A549 (cell line): ENCODE measurements around the gene CCDC80. TPM values are rescaled to one million over a fixed set of nuclear protein-coding genes. Genes with fewer than 3 reads are reported as not detected.
A peak's percentile ranks its signal among the peaks of the same experiment; 100 is the strongest.

Experiments
- ATAC-seq, 2 experiments: fragments of 200-7000 bp in 1 of 2; fragments of >200 bp in 1 of 2; cut with Nextera tagmentation in 1 of 2; cut with Tn5 transposase in 1 of 2; 3 replicates each; pipeline versions ENCODE4 v1.8.0 to v1.9.1; 2018 to 2020; ENCODE audit warnings: mild to moderate bottlenecking in 1 of 2, moderate library complexity in 1 of 2
- CTCF ChIA-PET: fragments of 300-600 bp; sonication (Branson Sonifier 250); formaldehyde crosslinking; extraction: SDS; loops from one replicate; lab custom pipeline; 2021; ENCODE audit warnings: antibody characterized with exemption, inconsistent platforms; lab: Yijun Ruan, JAX
- POLR2A ChIA-PET: fragments of 350-600 bp; formaldehyde crosslinking; extraction: SDS; loops from one replicate; lab custom pipeline; 2021; ENCODE audit warnings: antibody characterized with exemption, inconsistent platforms; lab: Yijun Ruan, JAX
- DNase-seq, 2 experiments: peaks; one replicate each; pipeline versions ENCODE4 v3.0.0 to v3.0.0-alpha.2; 2011 to 2016; ENCODE audit warnings: low read depth in 1 of 2, low spot score in 1 of 2
- FAIRE-seq: peaks from 2 replicates; lab custom pipeline; 2011; peaks lifted over from hg19 to GRCh38; lab: Jason Lieb, UNC
- H3K27ac ChIP-seq, 2 experiments: fragments of >200 bp; sonication (Bioruptor Twin); formaldehyde crosslinking; 3 replicates each; pipeline ENCODE4 v1.5.1; 2016 to 2017
- H3K4me1 ChIP-seq: fragments of >200 bp; sonication (Bioruptor Twin); formaldehyde crosslinking; 3 replicates; pipeline ENCODE4 v1.6.1; 2016
- H3K4me2 ChIP-seq: fragments of >200 bp; sonication (Bioruptor Twin); formaldehyde crosslinking; 3 replicates; pipeline ENCODE4 v1.6.1; 2016
- H3K4me3 ChIP-seq: fragments of >200 bp; sonication (Bioruptor Twin); formaldehyde crosslinking; 3 replicates; pipeline ENCODE4 v1.5.1; 2016
- H3K9me3 ChIP-seq: fragments of >200 bp; sonication (Bioruptor Twin); formaldehyde crosslinking; 3 replicates; pipeline ENCODE4 v1.6.1; 2016
- BHLHE40 ChIP-seq: IDR thresholded peaks from 2 replicates; pipeline ENCODE4 v1.6.1; 2012; ENCODE audit warnings: low read depth, low read length, inconsistent platforms
- CEBPB ChIP-seq, 2 experiments: fragments of >200 bp in 1 of 2; sonication (Bioruptor Twin) in 1 of 2; formaldehyde crosslinking in 1 of 2; IDR thresholded peaks; 2 replicates each; pipeline ENCODE4 v1.6.1; 2012 to 2016
- EHMT2 ChIP-seq: fragments of 200-600 bp; sonication (generic); IDR thresholded peaks from 2 replicates; pipeline ENCODE4 v1.6.1; 2016; ENCODE audit warnings: antibody characterized with exemption, low read depth, mild to moderate bottlenecking, moderate library complexity
- FOSL2 ChIP-seq, 2 experiments: fragments of 450-650 bp in 1 of 2; fragments of >200 bp in 1 of 2; sonication (Bioruptor Twin) in 1 of 2; formaldehyde crosslinking; IDR thresholded peaks; 2 replicates each; pipeline versions ENCODE4 v1.5.0 to v1.6.1; 2016 to 2020; ENCODE audit warnings: mild to moderate bottlenecking in 1 of 2, moderate library complexity in 1 of 2
- HEYL ChIP-seq: fragments of 250-450 bp; sonication (Bioruptor Pico); IDR thresholded peaks from 2 replicates; pipeline ENCODE4 v1.8.0; 2021; ENCODE audit warnings: mild to moderate bottlenecking, moderate library complexity
- HOXB5 ChIP-seq: fragments of 250-450 bp; sonication (Bioruptor Pico); IDR thresholded peaks from 2 replicates; pipeline ENCODE4 v1.5.0; 2020; ENCODE audit warnings: mild to moderate bottlenecking, moderate library complexity
- JUN ChIP-seq, 2 experiments: fragments of >200 bp; sonication (Bioruptor Twin); formaldehyde crosslinking; IDR thresholded peaks; 2 replicates in 1 of 2; 3 replicates in 1 of 2; pipeline ENCODE4 v1.6.1; 2016 to 2017
- JUNB ChIP-seq: fragments of >200 bp; sonication (Bioruptor Twin); formaldehyde crosslinking; IDR thresholded peaks from 2 replicates; pipeline ENCODE4 v1.6.1; 2016
- NFE2L2 ChIP-seq: fragments of 150-350 bp; conservative IDR thresholded peaks from 2 replicates; pipeline ENCODE4 v1.6.1; 2014; ENCODE audit warnings: low read length
- NPAS2 ChIP-seq: fragments of 250-450 bp; sonication (Bioruptor Pico); IDR thresholded peaks from 2 replicates; pipeline ENCODE4 v1.8.0; 2022; ENCODE audit warnings: mild to moderate bottlenecking, moderate library complexity, borderline replicate concordance
- RNF2 ChIP-seq: fragments of 200-600 bp; sonication (generic); IDR thresholded peaks from 2 replicates; pipeline ENCODE4 v1.6.1; 2016; ENCODE audit warnings: low read depth, mild to moderate bottlenecking, antibody characterized with exemption, moderate library complexity, borderline replicate concordance
- TP53 ChIP-seq: fragments of 250-450 bp; sonication (Bioruptor Pico); IDR thresholded peaks from 2 replicates; pipeline ENCODE4 v1.5.0; 2021; ENCODE audit warnings: mild to moderate bottlenecking, moderate library complexity
- ZSCAN20 ChIP-seq: fragments of 250-450 bp; sonication (Bioruptor Pico); IDR thresholded peaks from 2 replicates; pipeline ENCODE4 v1.8.0; 2022; ENCODE audit warnings: mild to moderate bottlenecking, moderate library complexity
- WGBS: methylation state at CpG from one replicate; pipeline ENCODE4 v1.1.6; 2017; ENCODE audit errors: missing lambda C conversion rate; 5-methylcytosine and 5-hydroxymethylcytosine counted together
- polyA plus RNA-seq, 4 experiments: library from polyadenylated mRNA; depleted of rRNA in 3 of 4; stranded (reverse); fragments of >200 nt; fragmentation: RNase III in 1 of 4; extraction: RNeasy Plus Mini Kit Qiagen cat#74134 plus additional on column Dnase treatment in 1 of 4; gene quantifications; 2 replicates in 3 of 4; 3 replicates in 1 of 4; pipeline ENCODE4 v1.2.3, GENCODE V29; 2011 to 2017
- TF ChIP-seq, protein P1 (sequence below): fragments of 200-600 bp; sonication (generic); IDR thresholded peaks from 2 replicates; pipeline ENCODE4 v1.6.1; 2016; ENCODE audit warnings: antibody characterized with exemption, mild to moderate bottlenecking, moderate library complexity
- TF ChIP-seq, protein P2 (sequence below): fragments of 450-650 bp; IDR thresholded peaks from 2 replicates; pipeline ENCODE4 v1.6.1; 2014; ENCODE audit warnings: antibody characterized with exemption

CCDC80 gene
- polyA plus RNA-seq, 2 of the 4 experiments (the other 2 are of a cell fraction) = 54.1 to 148 TPM

- Histone ChIP-seq H3K9me3 (no peaks in the 10 kb centered on the region), H3K4me3 (no peak overlapping the region), H3K4me1 (peaks cover 64% of the 10 kb centered on the region), H3K27ac (peak overlapping the region in 1 of 2 experiments; percentile 8; a peak in 3 of 6 replicates), H3K4me2 (peak overlapping the region; percentile 58)
- CTCF ChIA-PET = interaction anchor here (0.9 to 1.1 kb wide), 2 partner anchors 9 to 52 kb away, joined by 4 read pairs; no protein-coding TSS in a partner anchor
- DNase-seq (no peak), ATAC-seq (no peak), FAIRE-seq (no peak)
- TF ChIP-seq NPAS2 (no peak), JUN (IDR thresholded peaks at IDR 0.05) (no peak), JUNB (no peak), HOXB5 (no peak)
- TF ChIP-seq, protein P1, sequence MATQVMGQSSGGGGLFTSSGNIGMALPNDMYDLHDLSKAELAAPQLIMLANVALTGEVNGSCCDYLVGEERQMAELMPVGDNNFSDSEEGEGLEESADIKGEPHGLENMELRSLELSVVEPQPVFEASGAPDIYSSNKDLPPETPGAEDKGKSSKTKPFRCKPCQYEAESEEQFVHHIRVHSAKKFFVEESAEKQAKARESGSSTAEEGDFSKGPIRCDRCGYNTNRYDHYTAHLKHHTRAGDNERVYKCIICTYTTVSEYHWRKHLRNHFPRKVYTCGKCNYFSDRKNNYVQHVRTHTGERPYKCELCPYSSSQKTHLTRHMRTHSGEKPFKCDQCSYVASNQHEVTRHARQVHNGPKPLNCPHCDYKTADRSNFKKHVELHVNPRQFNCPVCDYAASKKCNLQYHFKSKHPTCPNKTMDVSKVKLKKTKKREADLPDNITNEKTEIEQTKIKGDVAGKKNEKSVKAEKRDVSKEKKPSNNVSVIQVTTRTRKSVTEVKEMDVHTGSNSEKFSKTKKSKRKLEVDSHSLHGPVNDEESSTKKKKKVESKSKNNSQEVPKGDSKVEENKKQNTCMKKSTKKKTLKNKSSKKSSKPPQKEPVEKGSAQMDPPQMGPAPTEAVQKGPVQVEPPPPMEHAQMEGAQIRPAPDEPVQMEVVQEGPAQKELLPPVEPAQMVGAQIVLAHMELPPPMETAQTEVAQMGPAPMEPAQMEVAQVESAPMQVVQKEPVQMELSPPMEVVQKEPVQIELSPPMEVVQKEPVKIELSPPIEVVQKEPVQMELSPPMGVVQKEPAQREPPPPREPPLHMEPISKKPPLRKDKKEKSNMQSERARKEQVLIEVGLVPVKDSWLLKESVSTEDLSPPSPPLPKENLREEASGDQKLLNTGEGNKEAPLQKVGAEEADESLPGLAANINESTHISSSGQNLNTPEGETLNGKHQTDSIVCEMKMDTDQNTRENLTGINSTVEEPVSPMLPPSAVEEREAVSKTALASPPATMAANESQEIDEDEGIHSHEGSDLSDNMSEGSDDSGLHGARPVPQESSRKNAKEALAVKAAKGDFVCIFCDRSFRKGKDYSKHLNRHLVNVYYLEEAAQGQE = no peak
- 78% methylated on average over 1 of the region's 1 CpG for WGBS
- POLR2A ChIA-PET = no interaction called here
Observed at GRCh38 chr3:112633757-112634156, 7.2 kb downstream of the CCDC80 start.

DNA sequence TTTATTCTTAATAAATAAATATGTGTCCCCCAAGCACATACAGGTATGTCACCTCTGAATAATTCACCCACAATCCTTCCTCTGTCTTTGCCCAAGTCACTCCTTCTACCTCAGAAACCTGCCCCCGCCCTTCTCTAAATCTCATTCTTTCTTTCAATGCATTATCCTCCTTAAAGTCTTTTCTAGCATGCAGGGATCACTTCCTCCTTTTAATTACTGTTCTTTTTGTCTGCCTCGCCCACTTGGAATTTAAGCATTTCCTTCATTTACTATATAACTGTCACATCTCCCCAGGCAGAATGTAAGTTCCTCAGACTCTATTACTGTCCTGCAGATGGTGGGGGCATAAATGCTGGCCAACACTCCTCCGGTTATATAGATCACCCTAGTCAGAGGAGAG, 7.8 kb downstream of the CCDC80 start:
- CTCF ChIA-PET = no interaction called here
- ATAC-seq (no peak), FAIRE-seq (no peak), DNase-seq (no peak)
- Histone ChIP-seq H3K4me1 (peaks cover 64% of the 10 kb centered on the region), H3K27ac (peak overlapping the region; percentile 6 to 8; a peak in 3 of 6 replicates), H3K9me3 (no peaks in the 10 kb centered on the region), H3K4me2 (peak overlapping the region; percentile 58), H3K4me3 (no peak overlapping the region)
- WGBS = 55% methylated on average over 3 of the region's 3 CpGs
- POLR2A ChIA-PET = no interaction called here
- TF ChIP-seq HEYL = no peak
- no peak for TF ChIP-seq BHLHE40
- no peak for TF ChIP-seq RNF2

DNA sequence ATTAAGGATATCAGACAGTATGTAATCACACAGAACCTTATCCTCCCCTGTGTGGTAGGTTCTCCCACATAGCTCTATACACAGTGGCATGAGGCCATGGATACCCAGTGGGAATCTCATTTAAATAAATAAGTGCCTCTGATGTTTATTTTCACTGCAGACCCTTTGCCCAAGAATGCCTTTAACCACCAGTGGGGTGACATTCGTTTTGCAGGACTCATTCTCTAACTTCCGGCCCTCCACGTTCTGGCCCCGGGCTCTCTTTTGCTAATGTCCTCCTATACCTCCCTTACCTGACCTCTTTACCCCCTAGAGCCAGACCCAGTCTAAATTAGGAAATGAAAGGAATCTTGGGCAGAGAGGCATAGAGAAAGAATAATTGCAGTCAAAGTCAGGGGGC, 8.3 kb downstream of the CCDC80 start:
- ChIA-PET CTCF (interaction anchor here (1.5 kb wide), 1 partner anchor 11 kb away, joined by 5 read pairs; no protein-coding TSS in a partner anchor), POLR2A (interaction anchor here (2.9 kb wide), 1 partner anchor 9 kb away, joined by 9 read pairs; no protein-coding TSS in a partner anchor)
- TF ChIP-seq NFE2L2 = no peak

GRCh38 chr3:112631257-112631656, 9.7 kb downstream of the CCDC80 start:
- no peak for ATAC-seq
- H3K9me3 ChIP-seq = no peaks in the 10 kb centered on the region
- H3K4me2 ChIP-seq = peak overlapping the region; percentile 58
- H3K4me3 ChIP-seq = no peak overlapping the region
- peaks cover 64% of the 10 kb centered on the region for H3K4me1 ChIP-seq
- no peak for DNase-seq
- peak overlapping the region; percentile 58 to 73 for H3K27ac ChIP-seq
- CTCF ChIA-PET = interaction anchor here (1.5 to 4.0 kb wide), 2 partner anchors 12 to 49 kb away, joined by 5 to 15 read pairs; no protein-coding TSS in a partner anchor
- POLR2A ChIA-PET = interaction anchor here (2.9 kb wide), 1 partner anchor 11 kb away, joined by 9 read pairs; no protein-coding TSS in a partner anchor
- 69% methylated on average over 3 of the region's 3 CpGs for WGBS
- no peak for FAIRE-seq
- TF ChIP-seq FOSL2 (IDR thresholded peaks at IDR 0.05) = no peak
- TF ChIP-seq FOSL2 (CRISPR knock-in tag; IDR thresholded peaks at IDR 0.05) = no peak
- TF ChIP-seq ZSCAN20 (CRISPR knock-in tag) = no peak
- TF ChIP-seq, protein P2, sequence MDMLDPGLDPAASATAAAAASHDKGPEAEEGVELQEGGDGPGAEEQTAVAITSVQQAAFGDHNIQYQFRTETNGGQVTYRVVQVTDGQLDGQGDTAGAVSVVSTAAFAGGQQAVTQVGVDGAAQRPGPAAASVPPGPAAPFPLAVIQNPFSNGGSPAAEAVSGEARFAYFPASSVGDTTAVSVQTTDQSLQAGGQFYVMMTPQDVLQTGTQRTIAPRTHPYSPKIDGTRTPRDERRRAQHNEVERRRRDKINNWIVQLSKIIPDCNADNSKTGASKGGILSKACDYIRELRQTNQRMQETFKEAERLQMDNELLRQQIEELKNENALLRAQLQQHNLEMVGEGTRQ = no peak
- no peak for TF ChIP-seq TP53
- no peak for TF ChIP-seq EHMT2
- peak; percentile 60 to 63; a peak in 3 of 4 replicates for TF ChIP-seq CEBPB (IDR thresholded peaks at IDR 0.05)

More for the DNA sequence above, 8.3 kb downstream of the CCDC80 start:
- Histone ChIP-seq H3K9me3 (no peaks in the 10 kb centered on the region), H3K4me2 (peak overlapping the region; percentile 58), H3K4me1 (peaks cover 64% of the 10 kb centered on the region), H3K27ac (peak overlapping the region in 1 of 2 experiments; percentile 19; a peak in 3 of 6 replicates), H3K4me3 (no peak overlapping the region)
- DNase-seq = no peak
- WGBS = 55% methylated on average over 4 of the region's 4 CpGs
- peak in 1 of 2 experiments; percentile 49; a peak in 3 of 6 replicates for ATAC-seq
- FAIRE-seq = no peak
